GM18520 (cell line): ENCODE measurements around the gene SLC25A10.
A peak's percentile ranks its signal among the peaks of the same experiment; 100 is the strongest.

Experiments
- ATAC-seq: cut with Tn5 transposase; IDR thresholded peaks from one replicate; pipeline ENCODE4 v1.9.1; 2021; ENCODE audit not compliant: unreplicated experiment

The SLC25A10 gene

DNA sequence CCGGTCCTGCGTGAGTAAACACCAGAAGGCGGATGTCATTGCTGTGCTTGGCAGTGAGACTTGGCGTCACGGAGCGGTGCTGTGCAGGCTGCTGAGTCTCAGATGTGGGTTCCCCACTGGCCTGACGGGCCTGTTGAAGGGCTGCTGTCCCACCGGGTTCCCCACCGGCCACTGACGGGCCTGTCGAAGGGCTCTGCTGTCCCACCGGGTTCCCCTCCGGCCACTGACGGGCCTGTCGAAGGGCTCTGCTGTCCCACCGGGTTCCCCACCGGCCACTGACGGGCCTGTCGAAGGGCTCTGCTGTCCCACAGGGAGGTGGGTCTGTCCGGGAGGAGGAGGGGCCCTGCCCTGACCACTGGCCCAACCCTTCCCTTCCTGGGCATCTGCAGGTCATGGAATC lies 25.5 kb upstream of the SLC25A10 start:
- no peak for ATAC-seq

DNA sequence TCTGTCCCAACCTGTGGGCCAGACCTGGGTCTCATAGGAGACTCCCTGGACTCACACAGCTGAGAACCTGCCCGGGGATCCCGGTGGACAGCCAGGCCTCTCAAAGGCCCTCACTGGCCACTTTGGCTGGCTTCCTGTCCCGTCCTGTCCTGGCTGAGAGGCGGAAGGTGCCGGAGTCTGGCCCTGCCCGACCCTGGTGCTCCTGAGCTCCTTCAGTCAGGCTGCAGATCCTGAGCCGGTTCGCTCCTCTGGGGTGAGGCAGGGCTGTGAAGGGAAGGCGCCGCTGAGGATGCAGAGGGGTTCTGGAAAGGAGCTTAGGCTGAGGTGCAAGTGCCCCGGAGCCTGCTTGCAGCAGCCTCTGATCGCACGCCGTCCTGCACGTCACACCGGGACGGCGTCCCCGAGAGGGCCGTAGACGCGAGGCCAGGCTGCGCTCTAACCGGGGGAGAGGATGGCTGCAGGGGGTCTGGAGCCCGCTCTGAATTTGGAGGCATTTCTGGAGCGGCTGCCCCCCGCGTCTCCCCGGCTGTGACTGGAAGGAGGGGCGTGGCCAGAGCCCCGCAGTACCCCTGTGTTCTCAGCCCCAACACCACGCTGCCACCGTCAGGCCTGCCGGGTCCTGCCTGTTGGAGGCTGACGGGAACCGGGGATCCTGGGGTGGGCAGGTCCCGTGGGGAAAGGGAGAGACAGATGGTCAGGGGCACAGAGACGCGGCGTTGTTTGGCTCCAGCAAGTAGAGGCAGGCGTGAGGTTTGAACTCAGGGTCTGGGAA lies 24.1 kb upstream of the SLC25A10 start:
- no peak for ATAC-seq

DNA sequence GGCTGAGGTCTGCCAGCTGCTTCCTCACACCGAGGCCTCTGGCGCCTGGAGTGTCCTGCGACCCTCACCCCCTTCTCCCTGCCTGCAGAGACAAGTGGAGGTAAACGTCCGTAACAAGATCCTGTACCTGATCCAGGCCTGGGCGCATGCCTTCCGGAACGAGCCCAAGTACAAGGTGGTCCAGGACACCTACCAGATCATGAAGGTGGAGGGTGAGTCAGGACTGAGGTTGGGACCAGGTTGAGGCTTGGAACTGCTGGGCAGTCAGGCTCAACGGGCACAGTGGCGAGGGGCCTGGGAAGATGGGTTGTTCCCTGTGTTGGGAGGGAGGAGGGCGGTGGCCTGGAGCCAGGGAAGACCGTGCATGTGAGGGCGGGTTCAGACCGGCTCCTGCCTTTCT lies 23.5 kb upstream of the SLC25A10 start:
- no peak for ATAC-seq

DNA sequence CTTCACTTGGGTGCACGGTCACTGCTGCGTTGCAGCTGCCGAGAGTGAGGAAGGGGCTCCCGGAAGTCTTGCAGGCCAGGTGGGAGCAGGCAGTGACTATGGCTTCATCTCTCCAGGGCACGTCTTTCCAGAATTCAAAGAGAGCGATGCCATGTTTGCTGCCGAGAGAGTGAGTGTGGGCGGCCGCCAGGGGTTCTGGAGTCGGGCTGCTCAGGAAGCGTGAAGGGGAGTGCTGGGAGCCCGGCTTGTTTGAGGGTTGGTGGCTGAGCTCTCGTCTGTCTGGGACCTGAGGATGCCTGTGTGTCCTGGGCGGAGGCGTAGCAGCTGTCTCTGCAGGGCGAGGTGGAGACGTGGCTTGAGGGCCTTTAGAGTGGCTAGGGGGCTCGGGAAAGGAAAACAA lies 22.0 kb upstream of the SLC25A10 start:
- no peak for ATAC-seq

DNA sequence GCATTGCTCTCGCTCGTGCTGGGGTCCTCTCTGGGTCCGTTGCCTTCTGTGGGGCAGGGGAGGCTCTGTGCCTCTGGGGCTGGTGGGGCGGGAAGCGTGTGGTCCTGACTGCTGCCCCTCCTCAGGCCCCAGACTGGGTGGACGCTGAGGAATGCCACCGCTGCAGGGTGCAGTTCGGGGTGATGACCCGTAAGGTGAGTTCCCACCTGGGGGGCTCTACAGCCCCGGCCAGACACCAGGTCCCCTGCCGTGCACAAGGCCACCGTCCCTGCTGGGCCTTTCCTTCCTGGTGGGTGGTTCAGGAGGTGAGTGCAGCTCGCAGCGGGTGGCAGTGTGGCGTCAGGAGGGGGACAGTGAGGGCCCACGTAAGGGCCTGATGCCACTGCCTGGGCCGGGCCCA lies 21.5 kb upstream of the SLC25A10 start:
- ATAC-seq = no peak

DNA sequence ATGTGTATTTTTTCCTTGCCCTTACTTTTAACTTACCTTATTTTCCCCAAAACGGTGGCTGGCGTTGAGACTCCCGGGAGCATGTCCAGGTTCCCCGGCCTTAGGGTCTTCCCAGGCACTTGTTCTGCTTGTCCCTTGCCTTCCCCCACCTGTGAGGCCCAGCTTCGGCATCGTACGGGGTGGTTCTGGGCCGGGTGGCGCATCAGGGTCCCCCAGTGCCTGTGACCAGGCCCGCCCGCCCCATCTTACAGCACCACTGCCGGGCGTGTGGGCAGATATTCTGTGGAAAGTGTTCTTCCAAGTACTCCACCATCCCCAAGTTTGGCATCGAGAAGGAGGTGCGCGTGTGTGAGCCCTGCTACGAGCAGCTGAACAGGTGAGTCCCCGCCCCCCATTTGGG lies 20.9 kb upstream of the SLC25A10 start:
- no peak for ATAC-seq

DNA sequence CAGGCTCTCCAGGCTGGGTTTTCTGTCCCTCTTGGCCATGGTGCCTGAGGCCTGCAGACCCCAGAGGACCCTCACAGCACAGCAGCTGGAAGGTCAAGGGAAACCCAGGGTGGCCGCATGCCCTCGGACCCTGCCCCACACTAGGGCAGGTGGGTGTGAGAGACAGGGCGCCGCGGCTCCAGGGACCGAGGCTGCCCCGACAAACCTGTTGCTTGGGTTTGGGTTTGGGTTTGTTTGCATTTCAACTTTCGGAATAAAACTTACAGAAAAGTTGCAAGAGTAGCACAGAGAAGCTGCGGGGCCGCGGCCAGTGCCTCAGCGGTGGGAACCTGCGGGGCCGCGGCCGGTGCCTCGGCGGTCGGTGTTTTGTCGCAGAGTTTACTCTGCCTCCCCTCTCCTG lies 20.5 kb upstream of the SLC25A10 start:
- ATAC-seq = no peak

DNA sequence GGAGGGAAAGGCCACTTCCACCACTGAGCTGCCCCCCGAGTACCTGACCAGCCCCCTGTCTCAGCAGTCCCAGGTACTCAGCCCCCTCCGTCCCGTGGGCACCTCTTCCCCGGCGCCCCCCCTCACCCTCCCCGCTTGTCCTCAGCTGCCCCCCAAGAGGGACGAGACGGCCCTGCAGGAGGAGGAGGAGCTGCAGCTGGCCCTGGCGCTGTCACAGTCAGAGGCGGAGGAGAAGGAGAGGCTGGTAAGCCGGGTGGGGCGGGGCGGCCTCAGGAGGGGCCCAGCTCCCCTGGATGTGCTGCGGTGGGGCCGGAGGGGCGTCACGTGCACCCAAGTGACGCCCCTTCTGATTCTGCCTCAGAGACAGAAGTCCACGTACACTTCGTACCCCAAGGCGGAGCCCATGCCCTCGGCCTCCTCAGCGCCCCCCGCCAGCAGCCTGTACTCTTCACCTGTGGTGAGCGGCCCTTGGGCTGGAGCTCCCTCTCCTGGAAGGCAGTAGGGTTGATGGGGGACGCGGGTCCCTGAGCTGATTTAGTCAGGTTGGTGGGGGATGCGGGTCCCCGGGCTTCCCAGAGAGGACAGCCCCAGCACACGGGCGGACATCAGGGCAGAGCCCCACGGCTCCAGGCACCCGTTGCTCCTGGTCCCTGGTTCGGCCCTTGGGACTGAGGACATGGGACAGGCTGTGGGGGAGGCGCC lies 18.4 kb upstream of the SLC25A10 start:
- ATAC-seq = no peak

DNA sequence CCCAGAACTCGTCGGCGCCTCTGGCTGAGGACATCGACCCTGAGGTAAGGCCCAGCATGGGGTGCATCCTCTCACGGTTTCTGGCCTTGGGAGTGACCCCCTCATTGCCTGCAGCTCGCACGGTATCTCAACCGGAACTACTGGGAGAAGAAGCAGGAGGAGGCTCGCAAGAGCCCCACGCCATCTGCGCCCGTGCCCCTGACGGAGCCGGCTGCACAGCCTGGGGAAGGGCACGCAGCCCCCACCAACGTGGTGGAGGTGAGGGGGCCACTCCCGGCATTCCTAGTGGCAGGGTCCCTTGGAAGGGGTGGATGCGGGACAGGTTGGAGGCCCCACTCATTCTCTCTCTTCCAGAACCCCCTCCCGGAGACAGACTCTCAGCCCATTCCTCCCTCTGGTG lies 17.3 kb upstream of the SLC25A10 start:
- no peak for ATAC-seq

DNA sequence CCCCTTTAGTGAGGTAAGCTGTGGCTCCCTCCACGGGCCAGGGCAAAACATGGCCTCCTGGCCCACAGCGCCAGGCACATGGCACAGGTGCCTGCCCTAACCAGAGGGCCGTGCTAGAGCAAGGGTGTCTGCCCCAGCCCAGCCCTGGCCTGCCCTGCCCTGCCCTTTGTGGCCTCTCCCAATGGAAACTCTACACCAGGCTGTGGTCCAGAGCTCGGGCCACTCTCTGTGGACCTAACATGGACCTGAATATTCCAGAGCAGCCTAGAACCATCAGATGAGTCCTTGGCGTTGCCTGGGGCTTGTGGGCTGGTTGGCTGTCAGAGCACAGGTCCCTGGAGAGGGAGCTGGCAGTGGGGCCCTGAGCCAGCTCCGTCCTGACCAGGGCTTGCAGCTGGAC lies 16.9 kb upstream of the SLC25A10 start:
- ATAC-seq = no peak

DNA sequence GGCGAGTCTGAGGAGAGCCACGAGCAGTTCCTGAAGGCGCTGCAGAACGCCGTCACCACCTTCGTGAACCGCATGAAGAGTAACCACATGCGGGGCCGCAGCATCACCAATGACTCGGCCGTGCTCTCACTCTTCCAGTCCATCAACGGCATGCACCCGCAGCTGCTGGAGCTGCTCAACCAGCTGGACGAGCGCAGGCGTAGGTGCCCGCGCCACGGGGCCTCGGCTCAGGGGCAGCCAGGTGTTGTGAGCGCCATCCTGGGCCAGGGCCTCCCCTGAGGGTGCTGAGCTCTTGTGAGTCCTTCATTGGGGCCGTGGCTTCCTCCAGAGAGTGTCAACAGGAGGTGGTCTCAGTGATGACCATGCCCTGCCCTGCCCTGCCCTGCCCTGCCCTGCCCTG lies 16.3 kb upstream of the SLC25A10 start:
- no peak for ATAC-seq

DNA sequence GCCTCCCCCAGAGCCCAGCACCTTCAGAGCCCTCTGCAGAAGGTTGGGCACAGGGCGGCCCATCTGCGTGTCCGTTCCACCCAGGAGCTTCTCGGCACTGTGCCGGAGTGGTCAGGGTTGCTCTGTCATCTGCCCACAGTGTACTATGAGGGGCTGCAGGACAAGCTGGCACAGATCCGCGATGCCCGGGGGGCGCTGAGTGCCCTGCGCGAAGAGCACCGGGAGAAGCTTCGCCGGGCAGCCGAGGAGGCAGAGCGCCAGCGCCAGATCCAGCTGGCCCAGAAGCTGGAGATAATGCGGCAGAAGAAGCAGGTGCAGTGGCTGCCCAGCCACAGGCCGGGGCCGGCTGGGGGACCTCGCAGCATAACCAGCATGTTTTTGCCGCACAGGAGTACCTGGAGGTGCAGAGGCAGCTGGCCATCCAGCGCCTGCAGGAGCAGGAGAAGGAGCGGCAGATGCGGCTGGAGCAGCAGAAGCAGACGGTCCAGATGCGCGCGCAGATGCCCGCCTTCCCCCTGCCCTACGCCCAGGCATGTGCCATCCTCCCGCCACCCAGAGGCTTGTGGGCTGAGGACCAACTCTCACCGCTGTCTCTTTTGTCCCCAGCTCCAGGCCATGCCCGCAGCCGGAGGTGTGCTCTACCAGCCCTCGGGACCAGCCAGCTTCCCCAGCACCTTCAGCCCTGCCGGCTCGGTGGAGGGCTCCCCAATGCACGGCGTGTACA lies 15.7 kb upstream of the SLC25A10 start:
- no peak for ATAC-seq

DNA sequence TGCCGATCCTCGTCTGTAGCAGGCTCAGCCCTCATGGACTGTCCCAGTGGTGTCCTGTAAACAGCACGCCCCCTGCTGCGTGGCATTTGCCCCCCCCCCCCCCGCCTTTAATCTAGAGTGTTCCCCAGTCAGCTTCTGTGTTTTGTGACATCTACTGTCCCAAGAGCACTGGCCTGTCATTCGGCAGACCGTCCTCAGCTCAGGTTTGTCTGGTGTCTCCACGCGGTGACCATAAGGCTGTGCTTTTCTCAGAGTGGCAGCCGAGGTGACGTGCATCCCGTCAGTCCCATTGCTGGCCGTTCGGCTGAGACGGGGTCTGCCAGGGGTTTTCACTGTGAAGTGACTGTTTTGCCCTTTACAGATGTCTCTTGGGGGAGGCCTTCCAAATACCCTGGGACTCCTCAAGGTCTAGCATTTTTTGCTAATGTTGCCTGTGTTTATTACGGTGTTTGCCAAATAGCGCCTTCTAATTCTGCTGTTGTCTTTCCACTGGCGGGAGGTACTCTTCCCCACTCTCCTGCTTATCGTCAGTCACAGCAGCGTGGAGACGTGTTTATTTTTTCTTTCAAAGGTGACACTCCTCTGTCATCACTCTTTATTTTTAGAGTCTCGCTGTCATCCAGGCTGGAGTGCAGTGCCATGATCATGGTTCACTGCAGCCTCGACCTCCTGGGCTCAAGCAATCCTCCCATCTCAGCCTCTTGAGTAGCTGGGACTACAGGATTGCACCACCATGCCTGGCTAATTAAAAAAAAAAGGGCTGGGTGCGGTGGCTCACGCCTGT lies 14.6 kb upstream of the SLC25A10 start:
- no peak for ATAC-seq

DNA sequence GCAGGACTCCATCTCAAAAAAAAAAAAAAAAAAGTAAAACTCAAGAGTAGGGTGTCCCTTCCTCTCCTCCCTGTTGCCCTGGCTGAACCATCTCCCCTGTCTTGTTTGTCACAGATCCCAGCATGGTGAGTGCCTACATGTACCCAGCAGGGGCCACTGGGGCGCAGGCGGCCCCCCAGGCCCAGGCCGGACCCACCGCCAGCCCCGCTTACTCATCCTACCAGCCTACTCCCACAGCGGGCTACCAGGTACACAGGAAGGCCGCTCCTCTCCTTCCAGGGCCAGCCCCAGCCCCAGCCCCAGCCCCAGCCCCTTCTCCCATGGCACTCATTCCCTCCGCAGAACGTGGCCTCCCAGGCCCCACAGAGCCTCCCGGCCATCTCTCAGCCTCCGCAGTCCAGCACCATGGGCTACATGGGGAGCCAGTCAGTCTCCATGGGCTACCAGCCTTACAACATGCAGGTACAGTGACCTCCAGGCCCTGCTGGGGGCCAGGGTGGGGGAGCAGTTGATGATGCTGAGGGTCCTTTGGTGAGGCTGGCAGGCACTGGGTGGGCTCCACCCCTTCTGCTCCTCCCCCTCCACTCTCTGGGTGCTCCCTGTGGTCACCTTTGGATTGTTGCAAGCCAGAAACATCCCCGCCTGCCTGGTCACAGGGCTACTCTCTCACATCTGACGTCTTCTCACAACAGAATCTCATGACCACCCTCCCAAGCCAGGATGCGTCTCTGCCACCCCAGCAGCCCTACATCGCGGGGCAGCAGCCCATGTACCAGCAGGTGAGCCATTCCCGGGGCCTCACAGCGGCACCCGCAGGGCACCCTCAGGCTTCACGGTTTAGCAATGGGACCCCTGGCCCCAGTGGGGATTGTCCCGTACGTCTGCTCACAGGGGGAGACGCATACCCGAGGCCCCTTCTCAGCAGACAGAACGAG lies 11.5 kb upstream of the SLC25A10 start:
- no peak for ATAC-seq

DNA sequence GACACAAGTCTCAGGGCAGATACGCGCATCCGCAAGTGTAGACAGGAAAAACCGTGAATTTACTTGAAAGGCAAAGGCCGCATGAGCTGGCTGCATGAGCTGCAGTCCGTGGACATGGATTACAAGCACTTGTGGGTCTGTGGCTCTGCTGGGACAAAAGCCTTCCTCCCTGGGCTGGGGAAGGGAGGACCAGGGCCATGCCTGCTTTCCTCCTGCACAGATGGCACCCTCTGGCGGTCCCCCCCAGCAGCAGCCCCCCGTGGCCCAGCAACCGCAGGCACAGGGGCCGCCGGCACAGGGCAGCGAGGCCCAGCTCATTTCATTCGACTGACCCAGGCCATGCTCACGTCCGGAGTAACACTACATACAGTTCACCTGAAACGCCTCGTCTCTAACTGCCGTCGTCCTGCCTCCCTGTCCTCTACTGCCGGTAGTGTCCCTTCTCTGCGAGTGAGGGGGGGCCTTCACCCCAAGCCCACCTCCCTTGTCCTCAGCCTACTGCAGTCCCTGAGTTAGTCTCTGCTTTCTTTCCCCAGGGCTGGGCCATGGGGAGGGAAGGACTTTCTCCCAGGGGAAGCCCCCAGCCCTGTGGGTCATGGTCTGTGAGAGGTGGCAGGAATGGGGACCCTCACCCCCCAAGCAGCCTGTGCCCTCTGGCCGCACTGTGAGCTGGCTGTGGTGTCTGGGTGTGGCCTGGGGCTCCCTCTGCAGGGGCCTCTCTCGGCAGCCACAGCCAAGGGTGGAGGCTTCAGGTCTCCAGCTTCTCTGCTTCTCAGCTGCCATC lies 10.6 kb upstream of the SLC25A10 start:
- no peak for ATAC-seq

DNA sequence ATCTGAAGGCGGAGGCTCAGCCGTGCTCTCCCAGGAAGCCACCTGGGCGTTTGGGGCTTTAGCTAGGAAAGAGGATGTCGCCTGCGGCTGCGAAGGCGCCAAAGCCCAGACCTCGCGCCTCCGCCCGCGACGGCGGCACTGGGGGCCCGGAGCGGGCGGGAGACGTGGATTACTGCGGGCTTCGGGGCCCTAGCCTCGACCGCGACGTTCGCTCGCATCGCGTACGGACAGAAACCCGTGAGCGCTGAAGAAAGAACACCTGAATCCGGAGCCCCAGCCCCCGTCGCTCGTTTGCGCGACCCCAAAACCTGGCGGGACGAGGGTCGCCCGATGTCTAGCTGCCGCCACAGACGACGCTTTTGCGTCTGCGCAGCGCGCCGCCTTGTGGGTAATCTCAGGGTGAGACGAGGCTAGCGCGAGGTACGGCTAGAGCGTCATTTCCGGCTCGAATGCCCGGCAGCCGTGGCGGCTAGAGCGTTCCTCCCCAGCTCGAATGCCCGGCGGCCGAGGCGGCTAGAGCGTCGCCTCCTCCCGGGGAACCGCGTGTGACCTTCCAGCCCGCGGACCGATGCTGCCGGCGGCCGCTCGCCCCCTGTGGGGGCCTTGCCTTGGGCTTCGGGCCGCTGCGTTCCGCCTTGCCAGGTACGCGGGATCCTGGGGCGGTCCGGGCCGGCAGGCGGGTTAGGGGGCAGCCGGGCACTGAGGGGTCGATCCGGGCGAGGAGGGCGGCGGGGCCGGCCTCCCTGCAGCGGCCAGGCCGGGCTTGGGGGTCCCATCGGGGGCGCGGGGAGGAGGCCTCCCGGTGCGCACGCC lies 8.9 kb upstream of the SLC25A10 start, which contains the start of gene MRPL12:
Gene MRPL12, plus strand, starts transcription at position 434 of the 813 bp plus-strand sequence. Its CDS starts 135 bp downstream, at position 569.
- peak; percentile 76 for ATAC-seq

DNA sequence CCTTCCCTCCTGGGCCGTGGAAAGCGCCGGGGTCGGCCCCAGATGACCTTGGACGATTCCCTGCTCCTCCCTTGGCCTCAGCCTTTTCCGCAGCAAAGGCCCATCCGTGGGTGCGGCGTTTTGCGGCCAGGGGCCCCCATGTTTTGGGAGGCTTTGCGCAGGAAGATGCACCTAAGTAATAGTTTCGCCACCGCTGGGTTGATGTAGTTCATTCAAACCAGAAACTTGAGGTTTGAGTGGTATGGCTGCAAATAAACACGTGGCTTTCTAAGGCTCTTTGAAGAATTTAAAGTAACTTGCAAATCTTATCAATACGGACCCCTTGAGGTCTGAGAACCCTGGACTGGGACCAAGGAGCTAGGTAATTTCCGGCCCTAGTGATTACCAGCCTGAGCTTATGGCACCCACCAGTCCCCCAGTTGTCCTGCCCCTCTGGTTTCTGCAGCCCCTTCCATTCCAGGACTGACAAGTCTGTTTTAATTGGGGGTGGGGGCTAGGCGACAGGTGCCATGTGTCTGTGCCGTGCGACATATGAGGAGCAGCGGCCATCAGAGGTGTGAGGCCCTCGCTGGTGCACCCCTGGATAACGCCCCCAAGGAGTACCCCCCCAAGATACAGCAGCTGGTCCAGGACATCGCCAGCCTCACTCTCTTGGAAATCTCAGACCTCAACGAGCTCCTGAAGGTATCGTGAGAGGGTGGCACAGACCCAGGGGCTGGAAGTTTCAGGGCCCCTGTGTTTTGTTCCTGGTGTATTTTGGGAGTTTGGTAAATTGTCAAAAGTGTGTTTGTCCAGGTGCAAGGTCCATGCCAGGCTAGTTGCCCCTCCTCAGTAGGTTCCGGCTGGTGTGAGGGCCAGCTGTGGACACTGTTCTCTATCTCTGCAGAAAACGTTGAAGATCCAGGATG lies 8.1 kb upstream of the SLC25A10 start:
- no peak for ATAC-seq
